Measurements from ENCODE around the gene C8G.
A peak's percentile ranks its signal among the peaks of the same experiment; 100 is the strongest.

Gene C8G

GRCh38 chr9:136942112-136942880 is 2.7 kb upstream of the C8G start:
- no peak for DNase-seq

DNA sequence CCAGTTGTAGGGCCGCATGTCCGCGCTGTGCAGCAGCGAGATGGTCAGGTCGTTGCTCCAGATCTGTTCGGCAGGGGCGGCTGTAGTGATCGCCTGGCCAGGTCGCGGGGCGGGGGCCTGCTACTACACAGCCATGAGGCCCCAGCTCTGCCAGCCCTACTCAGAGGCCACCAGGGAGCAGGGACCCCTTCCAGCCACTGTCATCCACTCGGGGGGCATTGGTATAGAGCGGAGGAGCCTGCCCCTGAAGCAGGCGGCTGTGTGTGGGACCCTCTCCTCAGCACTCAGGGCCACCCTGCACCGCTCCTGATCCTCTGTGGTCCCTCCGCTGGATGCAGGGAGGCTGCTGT is 2.2 kb upstream of the C8G start:
- DNase-seq = no peak

GRCh38 chr9:136943291-136944211 is 1.5 kb upstream of the C8G start:
- DNase-seq = peak; percentile 32

GRCh38 chr9:136944212-136944518 is 878 bp upstream of the C8G start:
- peak; percentile 73 for DNase-seq

- no peak for DNase-seq
Observed at GRCh38 chr9:136945333-136946227, 537 bp downstream of the C8G start.

- no peak for DNase-seq
Observed at GRCh38 chr9:136946228-136947027, 1.4 kb downstream of the C8G start.

DNA sequence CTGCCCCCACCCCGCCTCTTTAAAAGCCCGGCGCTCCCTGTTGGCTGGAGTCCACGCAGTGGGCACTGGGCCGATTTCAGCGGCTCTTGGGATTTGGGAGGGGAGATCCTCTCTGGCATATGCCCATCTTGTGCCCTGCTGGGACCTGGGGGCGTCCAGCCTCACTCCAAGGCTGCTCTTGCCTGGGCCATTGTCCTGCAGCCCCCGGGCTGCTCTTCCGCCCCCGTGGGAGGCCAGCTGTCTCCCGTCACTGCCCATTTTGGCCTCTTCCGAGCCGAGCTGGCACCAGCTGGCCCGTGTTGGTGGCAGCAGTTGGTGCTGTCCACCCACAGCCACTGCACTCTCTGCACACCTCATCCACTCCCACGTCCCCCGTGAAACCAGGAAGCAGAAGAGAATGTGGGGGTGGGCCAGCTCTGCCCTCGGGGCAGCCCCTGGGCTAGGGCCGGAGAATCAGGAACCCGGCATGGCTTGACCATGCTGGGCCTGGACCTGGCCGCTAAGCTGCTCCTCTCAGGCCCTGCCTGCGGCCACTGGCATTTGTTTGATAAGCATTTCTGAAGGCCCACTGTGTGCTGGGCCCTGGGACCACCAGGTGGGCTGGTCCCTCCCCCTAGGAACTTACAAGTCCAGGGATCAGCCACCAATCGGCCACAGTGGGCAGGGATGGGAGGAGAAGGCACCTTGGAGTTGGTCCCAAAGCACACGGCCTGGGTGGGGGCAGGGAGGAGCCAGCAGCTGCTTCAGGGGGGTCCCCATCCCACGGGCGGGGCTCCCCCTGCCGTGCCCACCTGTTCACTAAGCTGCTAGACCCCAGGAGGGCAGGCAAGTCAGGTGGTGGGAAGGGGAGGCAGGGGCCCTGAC is 2.2 kb downstream of the C8G start:
- DNase-seq = no peak

DNA sequence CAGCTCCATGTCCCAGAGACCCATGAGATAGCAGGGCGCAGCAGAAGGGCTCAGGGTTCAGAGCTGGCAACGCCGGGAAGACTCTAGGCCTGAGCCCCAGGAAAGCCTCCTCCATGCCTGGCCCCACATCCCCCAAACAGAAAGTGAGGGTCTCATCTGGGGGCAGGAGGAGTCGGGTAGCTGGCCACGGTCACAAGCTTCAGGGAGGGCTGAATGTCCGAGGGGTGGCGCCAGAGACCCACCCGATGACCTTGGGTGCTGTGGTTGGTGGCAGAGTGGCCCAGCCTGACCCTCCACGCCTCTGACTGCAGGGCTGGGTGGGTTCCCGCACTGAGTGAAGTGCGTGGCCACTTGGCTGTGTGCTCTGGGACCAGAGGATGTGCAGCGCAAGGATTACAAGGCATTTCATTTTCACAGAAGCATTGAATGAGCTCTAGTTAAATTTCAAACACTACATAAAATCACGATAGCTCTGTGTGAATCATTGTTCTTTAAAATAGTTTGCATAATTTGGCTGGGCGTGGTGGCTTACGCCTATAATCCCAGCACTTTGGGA is 3.0 kb downstream of the C8G start:
- peak; percentile 55 for DNase-seq

- no peak for DNase-seq
Observed at GRCh38 chr9:136949239-136949816, 4.3 kb downstream of the C8G start.

- peak; percentile 86 for DNase-seq
Observed at GRCh38 chr9:136949817-136950655, 5.0 kb downstream of the C8G start.

- DNase-seq = no peak
Observed at GRCh38 chr9:136950656-136951276, 5.7 kb downstream of the C8G start.

DNA sequence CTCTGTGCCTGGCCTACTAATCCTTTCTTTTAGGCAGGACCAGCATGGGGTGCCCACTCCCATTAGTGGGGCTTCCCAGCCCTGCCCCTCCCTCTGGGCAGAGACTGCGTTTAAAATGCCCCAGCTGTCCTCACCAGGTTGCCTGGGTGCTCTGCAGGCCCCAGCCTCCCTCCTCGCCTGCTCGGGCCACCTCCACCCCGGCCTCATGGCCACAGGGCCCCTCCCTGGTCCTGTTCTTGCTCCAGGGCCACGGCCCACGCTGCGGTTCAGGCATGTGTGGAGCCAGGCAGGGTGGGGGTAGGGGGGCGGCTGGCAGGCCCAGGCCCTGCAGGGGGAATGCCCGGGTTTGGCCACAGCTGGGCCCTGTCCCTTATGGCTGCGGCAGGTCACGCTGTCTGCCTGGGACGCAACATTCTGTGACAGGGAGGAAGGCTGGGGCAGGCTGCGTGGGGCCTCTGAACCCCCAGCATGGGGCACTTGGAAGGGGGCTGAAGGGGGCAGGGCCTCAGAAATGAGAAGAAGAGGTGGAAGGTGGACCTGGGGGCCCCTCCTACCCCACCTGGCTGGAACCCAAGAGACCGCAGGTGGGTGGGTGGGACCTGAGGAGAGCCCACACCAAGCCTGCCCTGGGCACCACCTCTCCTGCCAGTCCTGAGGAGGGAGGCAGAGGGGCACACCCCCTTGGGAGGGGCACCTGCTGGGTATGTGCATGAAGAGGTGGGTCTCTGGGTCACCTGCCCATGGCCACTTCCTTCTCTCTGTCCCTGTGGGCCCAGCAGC is 6.7 kb downstream of the C8G start, which contains the start of gene LCN12:
Gene LCN12 (plus strand): TSS at position 733 of the 780 bp plus-strand sequence. CDS start 55 bp downstream, outside the sequence.
- no peak for DNase-seq

DNA sequence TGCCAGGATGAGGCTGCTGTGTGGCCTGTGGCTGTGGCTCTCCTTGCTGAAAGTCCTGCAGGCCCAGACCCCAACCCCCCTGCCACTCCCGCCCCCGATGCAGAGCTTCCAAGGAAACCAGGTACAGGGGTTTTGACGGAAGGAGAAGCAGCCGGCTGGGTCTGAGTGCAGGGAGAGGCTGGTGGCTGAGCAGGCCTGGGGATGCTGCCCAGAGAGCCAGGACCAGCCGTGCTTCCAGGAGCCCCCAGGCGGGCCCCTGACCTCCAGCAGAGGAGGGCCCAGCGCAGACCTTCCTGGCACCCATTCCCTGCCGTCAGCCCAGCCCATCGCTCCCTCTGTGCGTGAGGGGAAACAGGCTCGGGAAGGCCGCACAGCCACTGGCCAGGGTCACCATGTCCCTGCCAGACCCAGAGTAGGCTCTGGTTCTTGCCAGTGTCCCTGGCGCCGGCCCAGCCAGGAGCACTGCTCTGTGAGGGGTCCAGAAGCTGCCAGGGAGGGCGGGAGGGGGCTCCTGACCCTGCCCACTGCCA is 7.3 kb downstream of the C8G start:
- DNase-seq = no peak

DNA sequence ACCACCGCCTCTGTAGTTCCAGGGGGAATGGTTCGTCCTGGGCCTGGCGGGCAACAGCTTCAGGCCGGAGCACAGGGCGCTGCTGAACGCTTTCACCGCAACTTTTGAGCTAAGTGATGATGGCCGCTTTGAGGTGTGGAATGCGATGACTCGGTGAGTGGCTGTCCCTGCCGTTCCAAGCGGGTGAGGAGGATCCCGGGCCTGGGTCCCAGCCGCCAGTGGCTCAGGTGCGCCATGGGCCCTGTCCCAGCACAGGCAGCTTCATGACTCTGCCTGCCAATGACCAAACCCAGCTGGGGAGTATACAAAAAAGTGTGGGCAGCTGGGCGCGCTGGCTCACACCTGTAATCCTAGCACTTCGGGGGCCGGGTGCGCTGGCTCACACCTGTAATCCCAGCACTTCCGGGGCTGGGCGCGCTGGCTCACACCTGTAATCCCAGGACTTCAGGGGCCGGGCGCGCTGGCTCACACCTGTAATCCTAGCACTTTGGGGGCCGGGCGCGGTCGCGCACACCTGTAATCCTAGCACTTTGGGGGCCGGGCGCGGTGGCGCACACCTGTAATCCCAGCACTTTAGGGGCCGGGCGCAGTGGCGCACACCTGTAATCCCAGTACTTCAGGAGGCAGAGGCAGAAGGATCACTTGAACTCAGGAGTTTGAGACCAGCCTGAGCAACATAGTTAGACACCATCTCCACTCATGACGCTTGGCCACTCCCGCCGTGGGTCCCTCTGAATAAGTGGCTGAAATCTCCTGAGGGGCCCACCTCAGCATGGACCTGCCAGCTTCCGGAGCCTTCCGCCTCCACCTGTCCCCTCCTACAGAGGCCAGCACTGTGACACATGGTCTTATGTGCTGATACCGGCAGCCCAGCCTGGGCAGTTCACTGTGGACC is 8.1 kb downstream of the C8G start:
- DNase-seq = no peak

DNA sequence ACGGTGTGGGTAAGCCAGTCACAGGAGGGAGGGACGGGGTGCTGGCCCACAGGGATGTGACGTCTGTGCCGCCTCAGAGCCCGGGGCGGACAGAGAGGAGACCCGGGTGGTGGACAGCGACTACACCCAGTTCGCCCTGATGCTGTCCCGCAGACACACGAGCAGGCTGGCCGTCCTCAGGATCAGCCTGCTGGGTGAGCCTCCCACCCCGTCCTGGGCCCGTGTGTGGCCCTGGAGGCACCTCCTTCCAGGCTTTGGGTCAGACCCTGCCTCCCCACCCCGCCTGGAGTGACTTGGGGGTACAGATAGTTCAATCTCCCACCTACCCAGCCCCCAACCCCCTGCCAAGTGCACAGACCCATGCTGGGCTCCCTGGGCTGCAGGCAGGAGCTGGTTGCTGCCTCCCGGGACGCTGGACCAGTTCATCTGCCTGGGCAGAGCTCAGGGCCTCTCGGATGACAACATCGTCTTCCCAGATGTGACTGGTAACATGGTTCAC is 8.8 kb downstream of the C8G start:
- DNase-seq = no peak

GRCh38 chr9:136954270-136955083 is 9.4 kb downstream of the C8G start:
- DNase-seq = no peak

All from suppressor macrophage treated with lipopolysaccharide for 4 hours (primary cell).